ENCODE data around the gene TEN1. TPM values are rescaled to one million over a fixed set of nuclear protein-coding genes. Genes with fewer than 3 reads are reported as not detected.
A peak's percentile ranks its signal among the peaks of the same experiment; 100 is the strongest.

TEN1 gene
- total and polyA plus RNA-seq, 2 of the 13 experiments (the other 11 are each of a cell fraction or from before 2014, with no cell fraction given), result 18.0 to 21.3 TPM

DNA sequence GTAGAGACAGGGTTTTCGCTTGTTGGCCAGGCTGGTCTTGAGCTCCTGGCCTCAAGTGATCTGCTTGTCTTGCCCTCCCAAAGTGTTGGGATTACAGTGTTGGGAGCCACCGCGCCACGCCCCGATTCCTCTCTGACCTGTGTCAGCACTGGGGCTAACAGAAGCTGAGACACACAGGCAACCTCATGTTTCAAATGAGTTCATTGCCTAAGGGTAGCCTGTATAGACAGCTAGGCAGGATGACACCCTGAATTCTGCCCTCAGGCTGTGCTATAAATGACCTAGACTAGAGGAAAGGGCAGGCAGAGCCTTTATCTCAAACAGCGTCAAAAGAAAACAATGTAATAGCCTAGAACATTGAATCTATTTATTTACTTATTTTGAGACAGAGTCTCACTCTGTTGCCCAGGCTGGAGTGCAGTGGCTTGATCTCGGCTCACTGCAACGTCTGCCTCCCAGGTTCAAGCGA lies 19.3 kb downstream of the TEN1 start (continued):
- TF ChIP-seq, protein P1, sequence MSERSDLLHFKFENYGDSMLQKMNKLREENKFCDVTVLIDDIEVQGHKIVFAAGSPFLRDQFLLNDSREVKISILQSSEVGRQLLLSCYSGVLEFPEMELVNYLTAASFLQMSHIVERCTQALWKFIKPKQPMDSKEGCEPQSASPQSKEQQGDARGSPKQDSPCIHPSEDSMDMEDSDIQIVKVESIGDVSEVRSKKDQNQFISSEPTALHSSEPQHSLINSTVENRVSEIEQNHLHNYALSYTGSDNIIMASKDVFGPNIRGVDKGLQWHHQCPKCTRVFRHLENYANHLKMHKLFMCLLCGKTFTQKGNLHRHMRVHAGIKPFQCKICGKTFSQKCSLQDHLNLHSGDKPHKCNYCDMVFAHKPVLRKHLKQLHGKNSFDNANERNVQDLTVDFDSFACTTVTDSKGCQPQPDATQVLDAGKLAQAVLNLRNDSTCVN (CRISPR knock-in tag; IDR thresholded peaks at IDR 0.05; ENCODE audit: borderline replicate concordance), result peak; percentile 53; the same call in 1 of the 2 replicates
- TF ChIP-seq, protein P2, sequence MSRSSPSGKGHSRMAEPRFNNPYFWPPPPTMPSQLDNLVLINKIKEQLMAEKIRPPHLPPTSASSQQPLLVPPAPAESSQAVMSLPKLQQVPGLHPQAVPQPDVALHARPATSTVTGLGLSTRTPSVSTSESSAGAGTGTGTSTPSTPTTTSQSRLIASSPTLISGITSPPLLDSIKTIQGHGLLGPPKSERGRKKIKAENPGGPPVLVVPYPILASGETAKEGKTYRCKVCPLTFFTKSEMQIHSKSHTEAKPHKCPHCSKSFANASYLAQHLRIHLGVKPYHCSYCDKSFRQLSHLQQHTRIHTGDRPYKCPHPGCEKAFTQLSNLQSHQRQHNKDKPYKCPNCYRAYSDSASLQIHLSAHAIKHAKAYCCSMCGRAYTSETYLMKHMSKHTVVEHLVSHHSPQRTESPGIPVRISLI (CRISPR knock-in tag; IDR thresholded peaks at IDR 0.05; ENCODE audit: borderline replicate concordance), result peak; percentile 76; the same call in 1 of the 2 replicates
- no peak for TF ChIP-seq ZNF530 (CRISPR knock-in tag; IDR thresholded peaks at IDR 0.05; ENCODE audit: low read depth)
- no peak for TF ChIP-seq AHR (CRISPR knock-in tag; IDR thresholded peaks at IDR 0.05)
- peak; percentile 42; the same call in 1 of the 2 replicates for TF ChIP-seq ZFX (CRISPR knock-in tag; IDR thresholded peaks at IDR 0.05; ENCODE audit: low read depth)
- no peak for TF ChIP-seq GLI4 (CRISPR knock-in tag; IDR thresholded peaks at IDR 0.05; ENCODE audit: borderline replicate concordance)
- TF ChIP-seq RBAK (CRISPR knock-in tag; IDR thresholded peaks at IDR 0.05), result no peak
- TF ChIP-seq NR2F1 (CRISPR knock-in tag; IDR thresholded peaks at IDR 0.05), result no peak
- no peak for TF ChIP-seq SYNCRIP (IDR thresholded peaks at IDR 0.05; ENCODE audit: insufficient read depth, low read depth, low read length)
- no peak for TF ChIP-seq HDAC6 (IDR thresholded peaks at IDR 0.05; ENCODE audit: low read depth, low read length)
- TF ChIP-seq ZNF772 (CRISPR knock-in tag; IDR thresholded peaks at IDR 0.05), result no peak
- TF ChIP-seq, protein P3, sequence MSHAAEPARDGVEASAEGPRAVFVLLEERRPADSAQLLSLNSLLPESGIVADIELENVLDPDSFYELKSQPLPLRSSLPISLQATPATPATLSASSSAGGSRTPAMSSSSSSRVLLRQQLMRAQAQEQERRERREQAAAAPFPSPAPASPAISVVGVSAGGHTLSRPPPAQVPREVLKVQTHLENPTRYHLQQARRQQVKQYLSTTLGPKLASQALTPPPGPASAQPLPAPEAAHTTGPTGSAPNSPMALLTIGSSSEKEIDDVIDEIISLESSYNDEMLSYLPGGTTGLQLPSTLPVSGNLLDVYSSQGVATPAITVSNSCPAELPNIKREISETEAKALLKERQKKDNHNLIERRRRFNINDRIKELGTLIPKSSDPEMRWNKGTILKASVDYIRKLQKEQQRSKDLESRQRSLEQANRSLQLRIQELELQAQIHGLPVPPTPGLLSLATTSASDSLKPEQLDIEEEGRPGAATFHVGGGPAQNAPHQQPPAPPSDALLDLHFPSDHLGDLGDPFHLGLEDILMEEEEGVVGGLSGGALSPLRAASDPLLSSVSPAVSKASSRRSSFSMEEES (CRISPR knock-in tag; IDR thresholded peaks at IDR 0.05), result no peak
- TF ChIP-seq ZFP41 (CRISPR knock-in tag; IDR thresholded peaks at IDR 0.05; ENCODE audit: borderline replicate concordance), result no peak
- TF ChIP-seq YEATS4 (CRISPR knock-in tag; IDR thresholded peaks at IDR 0.05; ENCODE audit: borderline replicate concordance), result peak; percentile 65; the same call in 1 of the 2 replicates
- TF ChIP-seq, protein P4, sequence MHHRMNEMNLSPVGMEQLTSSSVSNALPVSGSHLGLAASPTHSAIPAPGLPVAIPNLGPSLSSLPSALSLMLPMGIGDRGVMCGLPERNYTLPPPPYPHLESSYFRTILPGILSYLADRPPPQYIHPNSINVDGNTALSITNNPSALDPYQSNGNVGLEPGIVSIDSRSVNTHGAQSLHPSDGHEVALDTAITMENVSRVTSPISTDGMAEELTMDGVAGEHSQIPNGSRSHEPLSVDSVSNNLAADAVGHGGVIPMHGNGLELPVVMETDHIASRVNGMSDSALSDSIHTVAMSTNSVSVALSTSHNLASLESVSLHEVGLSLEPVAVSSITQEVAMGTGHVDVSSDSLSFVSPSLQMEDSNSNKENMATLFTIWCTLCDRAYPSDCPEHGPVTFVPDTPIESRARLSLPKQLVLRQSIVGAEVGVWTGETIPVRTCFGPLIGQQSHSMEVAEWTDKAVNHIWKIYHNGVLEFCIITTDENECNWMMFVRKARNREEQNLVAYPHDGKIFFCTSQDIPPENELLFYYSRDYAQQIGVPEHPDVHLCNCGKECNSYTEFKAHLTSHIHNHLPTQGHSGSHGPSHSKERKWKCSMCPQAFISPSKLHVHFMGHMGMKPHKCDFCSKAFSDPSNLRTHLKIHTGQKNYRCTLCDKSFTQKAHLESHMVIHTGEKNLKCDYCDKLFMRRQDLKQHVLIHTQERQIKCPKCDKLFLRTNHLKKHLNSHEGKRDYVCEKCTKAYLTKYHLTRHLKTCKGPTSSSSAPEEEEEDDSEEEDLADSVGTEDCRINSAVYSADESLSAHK (CRISPR knock-in tag; IDR thresholded peaks at IDR 0.05; ENCODE audit: borderline replicate concordance), result no peak
- TF ChIP-seq SP1 (IDR thresholded peaks at IDR 0.05), result no peak
- TF ChIP-seq SP1 (CRISPR knock-in tag; IDR thresholded peaks at IDR 0.05), result no peak
- TF ChIP-seq CHD2 (IDR thresholded peaks at IDR 0.05; ENCODE audit: low read depth, low read length), result no peak
- no peak for TF ChIP-seq ZC3H13 (CRISPR knock-in tag; IDR thresholded peaks at IDR 0.05)
- no peak for TF ChIP-seq GATAD1 (CRISPR knock-in tag; IDR thresholded peaks at IDR 0.05)
- TF ChIP-seq ZFP36L2 (CRISPR knock-in tag; IDR thresholded peaks at IDR 0.05), result no peak
- 0 out of 2 replicates have a peak, but pooled peaks have one; percentile 60 for TF ChIP-seq ZNF761 (CRISPR knock-in tag; conservative IDR thresholded peaks at IDR 0.05)
- TF ChIP-seq ETV5 (CRISPR knock-in tag; IDR thresholded peaks at IDR 0.05; ENCODE audit: borderline replicate concordance), result peak; percentile 23; the same call in 1 of the 2 replicates
- TF ChIP-seq HOXA3 (CRISPR knock-in tag; IDR thresholded peaks at IDR 0.05), result peak; percentile 72

Measured in HepG2 (cell line).